Nephron progenitor cell (in vitro differentiated cells): ENCODE data around the gene REXO1.

Experiments
- DNase-seq: peaks from one replicate; pipeline ENCODE4 v3.0.0; 2021
- H3K27ac Mint-ChIP-seq: 2 replicates; pipeline ENCODE4 v1.8.0; 2021; ENCODE audit warnings: mild to moderate bottlenecking, moderate library complexity, mixed read lengths
- H3K27me3 Mint-ChIP-seq: 2 replicates; pipeline ENCODE4 v1.8.0; 2021; ENCODE audit warnings: mild to moderate bottlenecking, low read depth, mixed read lengths; ENCODE audit not compliant: poor library complexity
- H3K36me3 Mint-ChIP-seq: 2 replicates; pipeline ENCODE4 v1.8.0; 2021; ENCODE audit warnings: low read depth, mixed read lengths
- H3K4me1 Mint-ChIP-seq: 2 replicates; pipeline ENCODE4 v1.8.0; 2021; ENCODE audit warnings: mixed read lengths
- H3K4me3 Mint-ChIP-seq: 2 replicates; pipeline ENCODE4 v1.8.0; 2021; ENCODE audit warnings: mild to moderate bottlenecking, moderate library complexity, mixed read lengths
- H3K9me3 Mint-ChIP-seq: 2 replicates; pipeline ENCODE4 v1.8.0; 2021; ENCODE audit warnings: mild to moderate bottlenecking, moderate library complexity, mixed read lengths
- CTCF ChIP-seq: fragments of 200-600 bp; sonication (generic); IDR thresholded peaks from 2 replicates; pipeline ENCODE4 v1.5.0; 2021; ENCODE audit warnings: antibody characterized with exemption

REXO1 gene

GRCh38 chr19:1853295-1854038 lies 5.2 kb upstream of the REXO1 start:
- Mint-ChIP-seq H3K27me3 (peaks cover 4% of the 10 kb centered on the region), H3K4me3 (peak overlapping the region; percentile 34), H3K4me1 (peaks cover 41% of the 10 kb centered on the region), H3K36me3 (no peaks in the 10 kb centered on the region), H3K9me3 (no peaks in the 10 kb centered on the region), H3K27ac (no peak overlapping the region)
- TF ChIP-seq CTCF, result peak; percentile 86
- peak; percentile 79 for DNase-seq

GRCh38 chr19:1852581-1853128 lies 4.4 kb upstream of the REXO1 start:
- Mint-ChIP-seq H3K4me1 (peaks cover 42% of the 10 kb centered on the region), H3K27ac (no peak overlapping the region), H3K27me3 (peaks cover 3% of the 10 kb centered on the region), H3K36me3 (no peaks in the 10 kb centered on the region), H3K4me3 (no peak overlapping the region), H3K9me3 (no peaks in the 10 kb centered on the region)
- DNase-seq, result no peak
- no peak for TF ChIP-seq CTCF

GRCh38 chr19:1851654-1852580 lies 3.6 kb upstream of the REXO1 start:
- H3K9me3 Mint-ChIP-seq, result no peaks in the 10 kb centered on the region
- no peak overlapping the region for H3K27ac Mint-ChIP-seq
- no peak for TF ChIP-seq CTCF
- DNase-seq, result peak; percentile 43
- H3K4me3 Mint-ChIP-seq, result no peak overlapping the region
- peaks cover 49% of the 10 kb centered on the region for H3K4me1 Mint-ChIP-seq
- no peaks in the 10 kb centered on the region for H3K36me3 Mint-ChIP-seq
- peaks cover 3% of the 10 kb centered on the region for H3K27me3 Mint-ChIP-seq

- Mint-ChIP-seq H3K4me1 (peaks cover 52% of the 10 kb centered on the region), H3K27me3 (peaks cover 3% of the 10 kb centered on the region), H3K9me3 (no peaks in the 10 kb centered on the region), H3K36me3 (no peaks in the 10 kb centered on the region), H3K4me3 (no peak overlapping the region), H3K27ac (no peak overlapping the region)
- no peak for DNase-seq
- no peak for TF ChIP-seq CTCF
Measured at GRCh38 chr19:1850809-1851653, 2.7 kb upstream of the REXO1 start.

GRCh38 chr19:1849886-1850398 lies 1.7 kb upstream of the REXO1 start:
- H3K4me1 Mint-ChIP-seq, result peaks cover 45% of the 10 kb centered on the region
- no peak for DNase-seq

More at GRCh38 chr19:1849886-1850398, 1.7 kb upstream of the REXO1 start:
- H3K27ac Mint-ChIP-seq, result no peak overlapping the region
- TF ChIP-seq CTCF, result no peak
- no peaks in the 10 kb centered on the region for H3K36me3 Mint-ChIP-seq
- H3K4me3 Mint-ChIP-seq, result no peak overlapping the region
- H3K9me3 Mint-ChIP-seq, result no peaks in the 10 kb centered on the region
- peaks cover 3% of the 10 kb centered on the region for H3K27me3 Mint-ChIP-seq
